Duodenal mucosa (tissue), 2 donors: ENCODE results near the gene ATP2B2.

Source experiments
- H3K27ac ChIP-seq: one replicate; pipeline ENCODE4 v1.7.0; 2013; ENCODE audit warnings: low read depth, low read length
- H3K27me3 ChIP-seq, 2 donors: one replicate each; pipeline ENCODE4 v1.7.0; 2013; ENCODE audit warnings: low read length in 2 of 2, control low read depth in 1 of 2; ENCODE audit not compliant: insufficient read depth in 2 of 2, control insufficient read depth in 1 of 2
- H3K36me3 ChIP-seq, 2 donors: one replicate each; pipeline ENCODE4 v1.7.0; 2013; ENCODE audit warnings: low read length in 2 of 2, control low read depth in 1 of 2; ENCODE audit not compliant: insufficient read depth in 2 of 2, control insufficient read depth in 1 of 2
- H3K4me1 ChIP-seq, 2 donors: one replicate each; pipeline ENCODE4 v1.7.0; 2013; ENCODE audit warnings: low read length in 2 of 2, control low read depth in 1 of 2; ENCODE audit not compliant: insufficient read depth in 2 of 2, control insufficient read depth in 1 of 2
- H3K4me3 ChIP-seq, 2 donors: one replicate each; pipeline ENCODE4 v1.7.0; 2013; ENCODE audit warnings: low read length in 2 of 2, low read depth in 1 of 2
- H3K9ac ChIP-seq, 2 donors: one replicate each; pipeline ENCODE4 v1.7.0; 2013; ENCODE audit warnings: low read length in 2 of 2, low read depth in 1 of 2
- H3K9me3 ChIP-seq, 2 donors: one replicate each; pipeline ENCODE4 v1.7.0; 2013; ENCODE audit warnings: low read length in 2 of 2, control low read depth in 1 of 2; ENCODE audit not compliant: control insufficient read depth in 1 of 2

Gene ATP2B2

GRCh38 chr3:10505050-10505790 lies at the start of gene ATP2B2:
TSS of gene ATP2B2 (minus strand) at chr3:10505586. CDS start at chr3:10449543, 56,043 bp downstream.
- H3K36me3 ChIP-seq, result no peaks in the 10 kb centered on the region
- no peak within 1 kb of the TSS for H3K4me3 ChIP-seq
- H3K9me3 ChIP-seq, result no peaks in the 10 kb centered on the region
- H3K4me1 ChIP-seq, result no peaks in the 10 kb centered on the region
- peaks cover 21 to 34% of the 10 kb centered on the region in 2 donors for H3K27me3 ChIP-seq
- H3K27ac ChIP-seq, result no peak within 1 kb of the TSS
- H3K9ac ChIP-seq, result no peak within 1 kb of the TSS

DNA sequence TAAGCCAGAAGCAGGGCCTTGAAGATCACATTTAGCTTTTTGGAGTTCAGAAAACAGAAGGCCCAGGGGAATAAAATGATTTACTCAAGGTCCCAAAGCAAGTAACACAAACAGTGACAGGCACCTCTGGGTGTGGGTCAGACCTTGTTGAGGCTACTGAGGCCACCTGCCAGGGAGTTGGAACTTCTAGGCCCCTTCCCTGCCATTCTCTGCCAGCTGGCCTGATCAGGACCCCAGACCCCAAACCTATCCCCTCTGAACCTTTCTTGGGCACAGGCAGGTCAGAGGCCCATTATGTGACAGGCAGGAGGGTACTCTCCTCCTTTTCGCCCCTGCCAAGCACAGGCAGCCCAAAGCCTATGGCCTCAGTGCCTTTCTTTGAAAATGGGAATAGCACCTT lies 49.4 kb upstream of the ATP2B2 start:
- Histone ChIP-seq H3K9ac (no peak overlapping the region), H3K27ac (no peak overlapping the region), H3K36me3 (no peaks in the 10 kb centered on the region), H3K27me3 (peaks cover 0 to 4% of the 10 kb centered on the region in 2 donors), H3K4me1 (no peaks in the 10 kb centered on the region), H3K9me3 (no peaks in the 10 kb centered on the region), H3K4me3 (no peak overlapping the region)

- H3K9ac ChIP-seq, result no peak overlapping the region
- H3K9me3 ChIP-seq, result no peaks in the 10 kb centered on the region
- H3K27me3 ChIP-seq, result peaks cover 0 to 4% of the 10 kb centered on the region in 2 donors
- no peak overlapping the region for H3K27ac ChIP-seq
- no peak overlapping the region for H3K4me3 ChIP-seq
- no peaks in the 10 kb centered on the region for H3K36me3 ChIP-seq
- H3K4me1 ChIP-seq, result no peaks in the 10 kb centered on the region
Measured at GRCh38 chr3:10554236-10554611, 48.8 kb upstream of the ATP2B2 start.

DNA sequence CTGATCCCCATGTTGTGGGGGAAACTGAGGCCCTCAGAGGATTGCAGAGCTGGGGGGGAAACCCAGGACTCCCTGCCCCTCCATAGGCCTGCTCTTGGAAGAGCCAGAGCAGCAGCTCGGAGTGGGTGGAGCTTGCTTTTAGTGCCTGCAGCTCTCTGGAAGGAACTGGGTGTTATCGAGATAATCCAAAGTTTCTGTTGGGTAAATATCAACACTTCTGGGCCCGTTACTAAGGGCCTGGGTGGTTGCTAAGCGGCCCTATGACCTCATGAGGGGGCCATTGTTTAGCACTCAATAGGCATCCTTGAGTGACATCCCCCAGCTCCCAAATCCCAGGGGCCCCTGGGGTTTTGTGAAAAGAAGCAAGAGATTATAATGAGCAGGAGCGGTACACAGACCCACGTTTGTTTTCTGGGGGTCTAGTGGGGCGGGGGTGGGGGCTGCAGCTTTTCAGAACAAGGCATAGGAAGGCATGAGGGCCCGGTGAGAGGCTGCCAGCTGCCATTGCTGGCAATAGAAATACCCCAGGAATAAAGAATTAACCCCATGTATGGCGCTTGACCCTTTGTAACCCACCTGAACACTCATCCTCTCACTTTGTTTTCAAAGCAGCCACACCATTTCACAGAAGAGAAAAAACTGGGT lies 48.3 kb upstream of the ATP2B2 start:
- H3K27ac ChIP-seq, result no peak overlapping the region
- H3K9ac ChIP-seq, result no peak overlapping the region
- H3K4me1 ChIP-seq, result no peaks in the 10 kb centered on the region

GRCh38 chr3:10552631-10552943 lies 47.2 kb upstream of the ATP2B2 start:
- Histone ChIP-seq H3K4me3 (no peak overlapping the region), H3K27ac (no peak overlapping the region), H3K4me1 (no peaks in the 10 kb centered on the region), H3K27me3 (peaks cover 0 to 4% of the 10 kb centered on the region in 2 donors), H3K9ac (no peak overlapping the region), H3K36me3 (no peaks in the 10 kb centered on the region), H3K9me3 (no peaks in the 10 kb centered on the region)

More for the DNA sequence above, 48.3 kb upstream of the ATP2B2 start:
- Histone ChIP-seq H3K4me3 (no peak overlapping the region), H3K9me3 (no peaks in the 10 kb centered on the region), H3K27me3 (peaks cover 0 to 4% of the 10 kb centered on the region in 2 donors), H3K36me3 (no peaks in the 10 kb centered on the region)

DNA sequence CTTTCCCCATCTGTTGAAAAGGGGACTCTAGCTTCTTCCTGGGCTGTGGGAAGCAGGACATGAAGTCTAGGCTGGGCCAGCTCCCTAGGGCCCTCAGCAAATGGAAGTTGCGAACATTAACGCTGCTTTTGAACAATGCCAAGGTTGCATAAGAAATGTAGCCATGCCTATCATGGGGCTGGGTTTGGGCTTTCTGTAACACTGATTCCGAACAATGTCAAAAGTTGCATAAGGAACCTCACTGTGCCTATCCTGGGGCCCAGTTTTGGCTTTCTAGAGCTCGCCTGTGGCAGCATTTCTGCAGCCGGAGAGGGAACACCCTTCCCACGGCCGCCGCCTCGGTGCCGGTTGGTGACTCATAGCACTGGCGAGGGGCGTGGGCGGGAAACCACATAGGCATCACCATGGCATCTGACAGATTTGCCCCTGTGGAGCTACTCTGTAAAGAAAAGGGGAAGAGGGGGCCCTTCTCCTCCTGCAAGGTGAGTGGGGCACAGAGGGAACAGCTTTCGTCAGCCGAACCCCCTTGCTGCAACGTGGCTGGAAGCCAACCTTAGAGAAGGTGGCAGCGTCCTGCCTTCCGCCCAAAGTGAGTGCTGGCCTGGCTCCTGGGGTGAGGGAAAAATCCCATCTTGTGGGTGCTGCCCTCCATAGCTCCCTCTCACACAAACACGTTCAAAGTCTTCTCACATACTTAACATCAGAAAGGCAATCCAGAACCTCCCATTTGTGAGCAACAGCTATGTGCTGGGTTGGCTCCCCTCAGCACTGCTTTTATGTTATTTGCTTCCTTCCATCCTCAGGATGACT lies 46.6 kb upstream of the ATP2B2 start:
- Histone ChIP-seq H3K36me3 (no peaks in the 10 kb centered on the region), H3K27ac (no peak overlapping the region), H3K9ac (no peak overlapping the region), H3K4me3 (no peak overlapping the region), H3K27me3 (peaks cover 0 to 4% of the 10 kb centered on the region in 2 donors), H3K4me1 (no peaks in the 10 kb centered on the region), H3K9me3 (no peaks in the 10 kb centered on the region)

- Histone ChIP-seq H3K4me3 (no peak overlapping the region), H3K27me3 (peaks cover 0 to 4% of the 10 kb centered on the region in 2 donors), H3K36me3 (no peaks in the 10 kb centered on the region), H3K9ac (no peak overlapping the region), H3K4me1 (no peaks in the 10 kb centered on the region), H3K27ac (no peak overlapping the region), H3K9me3 (no peaks in the 10 kb centered on the region)
Measured at GRCh38 chr3:10551139-10551538, 45.8 kb upstream of the ATP2B2 start.

DNA sequence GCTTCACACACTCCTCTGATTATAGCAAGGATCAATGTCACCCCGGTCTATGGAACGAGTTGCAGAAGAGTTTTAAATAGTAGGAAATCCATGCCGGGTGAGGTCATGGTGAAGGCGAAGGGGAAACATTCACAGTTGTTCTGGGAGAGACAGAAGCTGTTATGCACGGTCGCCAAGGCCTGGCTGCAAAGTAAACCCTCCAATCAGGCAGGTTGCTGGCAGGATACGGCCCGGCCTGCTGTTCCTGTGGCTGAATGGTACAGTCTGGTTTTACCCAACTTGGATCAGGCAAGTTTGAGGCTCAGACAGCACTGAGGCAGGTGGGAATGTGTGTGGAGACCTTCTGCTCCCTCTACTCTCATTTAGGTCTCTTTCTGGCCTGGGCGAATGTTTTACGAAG lies 45.3 kb upstream of the ATP2B2 start:
- H3K27me3 ChIP-seq, result peaks cover 0 to 4% of the 10 kb centered on the region in 2 donors
- no peak overlapping the region for H3K27ac ChIP-seq
- H3K9me3 ChIP-seq, result no peaks in the 10 kb centered on the region
- H3K4me3 ChIP-seq, result no peak overlapping the region
- no peaks in the 10 kb centered on the region for H3K4me1 ChIP-seq
- H3K36me3 ChIP-seq, result no peaks in the 10 kb centered on the region
- no peak overlapping the region for H3K9ac ChIP-seq

- Histone ChIP-seq H3K4me1 (no peaks in the 10 kb centered on the region), H3K4me3 (no peak overlapping the region), H3K27me3 (peaks cover 0 to 4% of the 10 kb centered on the region in 2 donors), H3K36me3 (no peaks in the 10 kb centered on the region), H3K9me3 (no peaks in the 10 kb centered on the region), H3K9ac (no peak overlapping the region), H3K27ac (no peak overlapping the region)
Measured at GRCh38 chr3:10549617-10550230, 44.3 kb upstream of the ATP2B2 start.

DNA sequence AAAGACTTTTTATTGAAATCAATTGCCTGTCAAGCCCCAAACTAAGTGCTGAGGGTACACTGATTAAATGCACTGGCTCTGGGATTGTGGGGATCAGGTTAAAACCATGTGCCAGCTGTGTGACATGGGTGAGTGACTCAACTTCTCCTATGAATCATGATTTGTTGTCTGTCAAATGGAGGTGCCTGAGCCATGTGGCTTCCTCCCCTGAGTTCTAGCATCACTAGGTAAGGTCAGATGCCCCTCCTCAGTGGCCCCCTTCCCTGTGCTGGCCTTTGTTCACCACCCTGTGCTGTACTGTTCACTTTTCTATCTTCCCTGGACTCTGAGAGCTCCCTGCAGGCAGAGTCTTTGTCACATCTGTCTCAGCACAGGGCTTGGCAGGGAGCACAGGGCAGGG lies 43.6 kb upstream of the ATP2B2 start:
- no peak overlapping the region for H3K27ac ChIP-seq
- H3K27me3 ChIP-seq, result peaks cover 0 to 4% of the 10 kb centered on the region in 2 donors
- no peaks in the 10 kb centered on the region for H3K4me1 ChIP-seq
- no peak overlapping the region for H3K9ac ChIP-seq
- H3K36me3 ChIP-seq, result no peaks in the 10 kb centered on the region
- H3K9me3 ChIP-seq, result no peaks in the 10 kb centered on the region
- H3K4me3 ChIP-seq, result no peak overlapping the region
